HepG2 (cell line): ENCODE measurements around the gene RIPOR1. TPM values are rescaled to one million over a fixed set of nuclear protein-coding genes. Genes with fewer than 3 reads are reported as not detected.

ENCODE experiments used
- CBX1 ChIP-seq: IDR thresholded peaks from one replicate; pipeline ENCODE4 v1.6.1; 2016; ENCODE audit warnings: antibody characterized with exemption, low read depth
- EED ChIP-seq: sonication (generic); formaldehyde crosslinking; IDR thresholded peaks from 2 replicates; pipeline ENCODE4 v1.5.0; 2020; ENCODE audit warnings: mild to moderate bottlenecking, missing genetic modification reagents
- GABPA ChIP-seq, 2 experiments: IDR thresholded peaks; 2 replicates each; pipeline ENCODE4 v1.6.1; 2011 to 2016; ENCODE audit warnings: low read depth in 2 of 2, low read length in 1 of 2, missing biosample characterization in 1 of 2, missing genetic modification characterization in 1 of 2
- GMEB1 ChIP-seq: sonication (generic); formaldehyde crosslinking; IDR thresholded peaks from 2 replicates; pipeline ENCODE4 v1.5.1; 2020; ENCODE audit warnings: missing genetic modification reagents, mild to moderate bottlenecking, borderline replicate concordance
- GMEB2 ChIP-seq: IDR thresholded peaks from 2 replicates; pipeline ENCODE4 v1.6.1; 2016; ENCODE audit warnings: missing biosample characterization, missing genetic modification reagents, low read depth
- GZF1 ChIP-seq: sonication (generic); formaldehyde crosslinking; IDR thresholded peaks from 2 replicates; pipeline ENCODE4 v1.5.1; 2020; ENCODE audit warnings: mild to moderate bottlenecking, missing genetic modification reagents
- HNF1B ChIP-seq: sonication (generic); formaldehyde crosslinking; IDR thresholded peaks from 2 replicates; pipeline ENCODE4 v1.5.1; 2020; ENCODE audit warnings: mild to moderate bottlenecking, moderate library complexity, missing genetic modification reagents
- HNRNPK ChIP-seq: fragments of 200-400 bp; formaldehyde crosslinking; IDR thresholded peaks from 2 replicates; pipeline ENCODE4 v1.6.1; 2018; ENCODE audit warnings: low read length, low read depth, moderate library complexity, mild to moderate bottlenecking; ENCODE audit not compliant: poor library complexity, severe bottlenecking
- HNRNPLL ChIP-seq: fragments of 200-400 bp; formaldehyde crosslinking; IDR thresholded peaks from 2 replicates; pipeline ENCODE4 v1.6.1; 2017; ENCODE audit warnings: mild to moderate bottlenecking, low read depth, low read length; ENCODE audit not compliant: poor library complexity, severe bottlenecking
- HOXA5 ChIP-seq: sonication (generic); formaldehyde crosslinking; IDR thresholded peaks from 2 replicates; pipeline ENCODE4 v1.4.0; 2020; ENCODE audit warnings: missing genetic modification reagents
- KLF13 ChIP-seq: sonication (generic); formaldehyde crosslinking; IDR thresholded peaks from 2 replicates; pipeline ENCODE4 v1.4.0; 2020; ENCODE audit warnings: mild to moderate bottlenecking, missing genetic modification reagents
- MIXL1 ChIP-seq: IDR thresholded peaks from 2 replicates; pipeline ENCODE4 v1.6.1; 2016
- NCOA2 ChIP-seq: sonication (generic); formaldehyde crosslinking; IDR thresholded peaks from 2 replicates; pipeline ENCODE4 v1.8.0; 2022; ENCODE audit warnings: inconsistent platforms
- NONO ChIP-seq, 2 experiments: fragments of 450-650 bp in 1 of 2; sonication (generic) in 1 of 2; formaldehyde crosslinking in 1 of 2; IDR thresholded peaks in 1 of 2; conservative IDR thresholded peaks in 1 of 2; 2 replicates each; pipeline versions ENCODE4 v1.6.1 to v1.8.0; 2017 to 2022; ENCODE audit warnings: mild to moderate bottlenecking in 1 of 2, missing genetic modification reagents in 1 of 2, moderate library complexity in 1 of 2
- POLR2A ChIP-seq, 2 experiments: IDR thresholded peaks; 2 replicates each; pipeline ENCODE4 v1.6.1; 2011; ENCODE audit warnings: low read depth in 2 of 2, low read length in 2 of 2, mild to moderate bottlenecking in 1 of 2, moderate library complexity in 1 of 2; ENCODE audit not compliant: insufficient read depth in 1 of 2
- REPIN1 ChIP-seq: sonication (generic); formaldehyde crosslinking; IDR thresholded peaks from 2 replicates; pipeline ENCODE4 v1.8.0; 2022; ENCODE audit warnings: missing genetic modification reagents, low read depth, mild to moderate bottlenecking, borderline replicate concordance
- ZBTB21 ChIP-seq: sonication (generic); formaldehyde crosslinking; IDR thresholded peaks from 2 replicates; pipeline ENCODE4 v1.4.0; 2020; ENCODE audit warnings: missing genetic modification reagents
- ZFP36 ChIP-seq: fragments of 150-350 bp; IDR thresholded peaks from 2 replicates; pipeline ENCODE4 v1.6.1; 2018; ENCODE audit warnings: borderline replicate concordance, low read length, low read depth; ENCODE audit not compliant: partially characterized antibody
- ZNF143 ChIP-seq: sonication (generic); formaldehyde crosslinking; IDR thresholded peaks from 2 replicates; pipeline ENCODE4 v1.4.0; 2020; ENCODE audit warnings: missing genetic modification reagents
- ZNF431 ChIP-seq: sonication (generic); formaldehyde crosslinking; IDR thresholded peaks from 2 replicates; pipeline ENCODE4 v1.9.0; 2022; ENCODE audit warnings: missing genetic modification reagents, low read depth, mild to moderate bottlenecking, borderline replicate concordance
- ZNF550 ChIP-seq: sonication (generic); formaldehyde crosslinking; IDR thresholded peaks from 2 replicates; pipeline ENCODE4 v1.4.0; 2020; ENCODE audit warnings: mild to moderate bottlenecking, missing genetic modification reagents, borderline replicate concordance
- ZNF775 ChIP-seq: sonication (generic); formaldehyde crosslinking; IDR thresholded peaks from 2 replicates; pipeline ENCODE4 v1.4.0; 2020; ENCODE audit warnings: missing genetic modification reagents, mild to moderate bottlenecking, moderate library complexity, borderline replicate concordance
- ZSCAN5A ChIP-seq: sonication (generic); formaldehyde crosslinking; IDR thresholded peaks from 2 replicates; pipeline ENCODE4 v1.8.0; 2022; ENCODE audit warnings: mild to moderate bottlenecking, missing genetic modification reagents, borderline replicate concordance
- polyA plus RNA-seq, 8 experiments: library from polyadenylated mRNA; depleted of rRNA in 3 of 8; stranded (reverse) in 7 of 8; unstranded in 1 of 8; fragments of >200 nt; fragmentation: Illumina TruSeq in 4 of 8; extraction: Trizol in 4 of 8; gene quantifications; 2 replicates each; pipeline versions ENCODE4 v1.2.1 to v1.2.3, GENCODE V29; 2011 to 2016; ENCODE audit warnings: low read depth in 4 of 8, missing spikeins in 1 of 8, mixed read lengths in 1 of 8; ENCODE audit not compliant: insufficient read depth in 1 of 8
- total RNA-seq, 5 experiments: library from RNA; depleted of rRNA; stranded (reverse); fragments of >200 nt; fragmentation: Illumina TruSeq; extraction: Trizol; gene quantifications; 2 replicates each; pipeline ENCODE4 v1.2.3, GENCODE V29; 2016; ENCODE audit warnings: low read depth in 1 of 5

The RIPOR1 gene
- total and polyA plus RNA-seq, 2 of the 13 experiments (the other 11 are each of a cell fraction or from before 2014, with no cell fraction given) = 4.6 to 8.1 TPM

- peak; percentile 94 for TF ChIP-seq HNF1B (CRISPR knock-in tag)
- no peak for TF ChIP-seq ZFP36
- TF ChIP-seq CBX1 = peak; percentile 91
- peak; percentile 80 for TF ChIP-seq HNRNPLL
- TF ChIP-seq EED (CRISPR knock-in tag) = peak; percentile 90
- peak; percentile 69; the same call in 1 of the 2 replicates for TF ChIP-seq KLF13
- TF ChIP-seq HOXA5 (CRISPR knock-in tag) = no peak; the same call in 1 of the 2 replicates
- 0 out of 2 replicates have a peak, but pooled peaks have one; percentile 49 for TF ChIP-seq MIXL1 (CRISPR knock-in tag)
- TF ChIP-seq NONO (IDR thresholded peaks at IDR 0.05) = no peak
- TF ChIP-seq NONO (CRISPR knock-in tag; conservative IDR thresholded peaks at IDR 0.05) = peak; percentile 93
- TF ChIP-seq ZNF431 (CRISPR knock-in tag) = peak; percentile 85; the same call in 1 of the 2 replicates
- peak; percentile 73; the same call in 1 of the 2 replicates for TF ChIP-seq NCOA2 (CRISPR knock-in tag)
- peak; percentile 88 for TF ChIP-seq GMEB2
- peak; percentile 80 for TF ChIP-seq REPIN1 (CRISPR knock-in tag)
- TF ChIP-seq ZNF143 (CRISPR knock-in tag) = 0 out of 2 replicates have a peak, but pooled peaks have one; percentile 39
- TF ChIP-seq POLR2A (IDR thresholded peaks at IDR 0.05; ENCODE audit: insufficient read depth in 1 of 2, low read depth in 2 of 2, low read length in 2 of 2) = peak; percentile 76 to 80
- TF ChIP-seq ZNF775 (CRISPR knock-in tag) = no peak
- TF ChIP-seq GZF1 (CRISPR knock-in tag) = peak; percentile 4; the same call in 1 of the 2 replicates
- TF ChIP-seq ZSCAN5A = peak; percentile 95
- TF ChIP-seq GMEB1 (CRISPR knock-in tag) = peak; percentile 98
- TF ChIP-seq ZNF550 (CRISPR knock-in tag) = peak; percentile 93; the same call in 1 of the 2 replicates
- 0 out of 2 replicates have a peak, but pooled peaks have one; percentile 14 for TF ChIP-seq ZBTB21 (CRISPR knock-in tag)
- peak; percentile 67 for TF ChIP-seq GABPA (IDR thresholded peaks at IDR 0.05; ENCODE audit: low read depth, low read length)
- TF ChIP-seq GABPA (CRISPR knock-in tag; IDR thresholded peaks at IDR 0.05; ENCODE audit: low read depth) = peak; percentile 83
- TF ChIP-seq HNRNPK = peak; percentile 68
These were observed 47.6 kb upstream of the RIPOR1 start, which contains the start of gene ATP6V0D1 (continued) for GRCh38 chr16:67480833-67481560.
